GM23338 (cell line): ENCODE results near the gene PNLIP. TPM values are rescaled to one million over a fixed set of nuclear protein-coding genes. Genes with fewer than 3 reads are reported as not detected.

Experiments used
- ATAC-seq: fragments of 200-7000 bp; cut with Tn5 transposase; 3 replicates; pipeline ENCODE4 v1.9.1; 2020
- DNase-seq: peaks from one replicate; pipeline ENCODE4 v3.0.0-alpha.2; 2015; ENCODE audit warnings: low spot score
- H2AFZ ChIP-seq: fragments of 200-600 bp; sonication (generic); 2 replicates; pipeline ENCODE4 v1.8.0; 2016; ENCODE audit warnings: antibody characterized with exemption, mild to moderate bottlenecking, moderate library complexity
- H3F3A ChIP-seq: fragments of 200-600 bp; sonication (generic); replicated peaks from 2 replicates; pipeline ENCODE4 v1.8.0; 2017; ENCODE audit warnings: antibody characterized with exemption, mixed run types, low read depth
- H3K27ac ChIP-seq: fragments of 200-600 bp; sonication (generic); 2 replicates; pipeline ENCODE4 v1.6.1; 2016; ENCODE audit warnings: low read depth
- H3K27me3 ChIP-seq: fragments of 200-600 bp; sonication (generic); 2 replicates; pipeline ENCODE4 v1.8.0; 2016; ENCODE audit warnings: mild to moderate bottlenecking, mixed run types, moderate library complexity; ENCODE audit not compliant: insufficient read depth
- H3K36me3 ChIP-seq: fragments of 200-600 bp; sonication (generic); 2 replicates; pipeline ENCODE4 v1.8.0; 2016; ENCODE audit warnings: mild to moderate bottlenecking; ENCODE audit not compliant: insufficient read depth
- H3K4me1 ChIP-seq: fragments of 200-600 bp; sonication (generic); 2 replicates; pipeline ENCODE4 v1.8.0; 2016; ENCODE audit warnings: mild to moderate bottlenecking, moderate library complexity; ENCODE audit not compliant: insufficient read depth
- H3K4me2 ChIP-seq: fragments of 200-600 bp; sonication (generic); 2 replicates; pipeline ENCODE4 v1.7.1; 2017; ENCODE audit warnings: mixed run types
- H3K4me3 ChIP-seq: fragments of 200-600 bp; sonication (generic); 2 replicates; pipeline ENCODE4 v1.6.1; 2016; ENCODE audit warnings: mixed run types
- H3K79me2 ChIP-seq: fragments of 200-600 bp; sonication (generic); replicated peaks from 2 replicates; pipeline ENCODE4 v1.8.0; 2017; ENCODE audit warnings: mild to moderate bottlenecking; ENCODE audit not compliant: insufficient read depth
- H3K9me2 ChIP-seq: fragments of 200-600 bp; sonication (generic); 2 replicates; pipeline ENCODE4 v1.8.0; 2017; ENCODE audit not compliant: insufficient read depth
- H4K20me1 ChIP-seq: fragments of 200-600 bp; sonication (generic); replicated peaks from 2 replicates; pipeline ENCODE4 v1.8.0; 2017; ENCODE audit warnings: mild to moderate bottlenecking; ENCODE audit not compliant: insufficient read depth
- H3K27ac Mint-ChIP-seq: 2 replicates; pipeline ENCODE4 v1.8.0; 2020; ENCODE audit warnings: inconsistent platforms, mild to moderate bottlenecking, moderate library complexity, mixed read lengths
- H3K27me3 Mint-ChIP-seq: 3 replicates; pipeline ENCODE4 v1.8.0; 2022; ENCODE audit warnings: low read depth, mild to moderate bottlenecking, moderate library complexity, mixed read lengths, inconsistent platforms; ENCODE audit not compliant: insufficient read depth, poor library complexity
- H3K36me3 Mint-ChIP-seq: 3 replicates; pipeline ENCODE4 v1.8.0; 2021; ENCODE audit warnings: low read depth, mild to moderate bottlenecking, inconsistent platforms, moderate library complexity, mixed read lengths
- H3K4me1 Mint-ChIP-seq: 3 replicates; pipeline ENCODE4 v1.8.0; 2020; ENCODE audit warnings: mild to moderate bottlenecking, inconsistent platforms, mixed read lengths
- H3K4me3 Mint-ChIP-seq: 3 replicates; pipeline ENCODE4 v1.8.0; 2021; ENCODE audit warnings: moderate library complexity, mild to moderate bottlenecking, inconsistent platforms, mixed read lengths
- H3K9me3 Mint-ChIP-seq: 3 replicates; pipeline ENCODE4 v1.8.0; 2020; ENCODE audit warnings: moderate library complexity, mild to moderate bottlenecking, inconsistent platforms, mixed read lengths
- CREB1 ChIP-seq: fragments of 250-450 bp; sonication (Bioruptor Pico); IDR thresholded peaks from 2 replicates; pipeline ENCODE4 v1.5.0; 2020; ENCODE audit warnings: low read depth, mild to moderate bottlenecking, moderate library complexity
- EZH2 ChIP-seq: fragments of 200-600 bp; sonication (generic); IDR thresholded peaks from one replicate; pipeline ENCODE4 v1.8.0; 2017; ENCODE audit warnings: antibody characterized with exemption, mild to moderate bottlenecking, low read depth; ENCODE audit not compliant: unreplicated experiment
- EZH2phosphoT487 ChIP-seq: fragments of 200-600 bp; sonication (generic); IDR thresholded peaks from one replicate; pipeline ENCODE4 v1.8.1; 2018; ENCODE audit warnings: antibody characterized with exemption; ENCODE audit not compliant: unreplicated experiment
- JUNB ChIP-seq: IDR thresholded peaks from one replicate; pipeline ENCODE4 v1.6.1; 2016; ENCODE audit warnings: antibody characterized with exemption; ENCODE audit not compliant: unreplicated experiment
- NANOG ChIP-seq: IDR thresholded peaks from 2 replicates; pipeline ENCODE4 v1.6.1; 2016; ENCODE audit warnings: antibody characterized with exemption, borderline replicate concordance
- POLR2AphosphoS5 ChIP-seq: IDR thresholded peaks from 2 replicates; pipeline ENCODE4 v1.6.1; 2016; ENCODE audit warnings: antibody characterized with exemption, low read depth
- STAT1 ChIP-seq: IDR thresholded peaks from one replicate; pipeline ENCODE4 v1.6.1; 2016; ENCODE audit warnings: antibody characterized with exemption; ENCODE audit not compliant: unreplicated experiment
- ZNF114 ChIP-seq: fragments of 250-450 bp; sonication (Bioruptor Pico); IDR thresholded peaks from 2 replicates; pipeline ENCODE4 v1.5.0; 2020; ENCODE audit warnings: mild to moderate bottlenecking, moderate library complexity
- ZNF331 ChIP-seq: fragments of 250-450 bp; sonication (Bioruptor Pico); IDR thresholded peaks from 2 replicates; pipeline ENCODE4 v1.5.0; 2020; ENCODE audit warnings: low read depth, mild to moderate bottlenecking, moderate library complexity
- polyA plus RNA-seq: library from polyadenylated mRNA; unstranded; fragments of >200 nt; fragmentation: Nextera tagmentation; extraction: Ambion mirVana; gene quantifications from 2 replicates; pipeline ENCODE4 v1.2.1, GENCODE V29; 2016
- total RNA-seq: library from RNA; depleted of rRNA; stranded (reverse); fragments of >200 nt; shearing (Covaris generic); gene quantifications from 2 replicates; pipeline ENCODE4 v1.2.3, GENCODE V29; 2014
- TF ChIP-seq, protein P1 (sequence below), 2 experiments: fragments of 200-600 bp in 1 of 2; sonication (generic) in 1 of 2; conservative IDR thresholded peaks; 2 replicates each; pipeline versions ENCODE4 v1.5.1 to v1.6.1; 2016 to 2017; ENCODE audit warnings: antibody characterized with exemption in 2 of 2, low read depth in 2 of 2, mild to moderate bottlenecking in 2 of 2, moderate library complexity in 1 of 2
- TF ChIP-seq, protein P2 (sequence below): IDR thresholded peaks from one replicate; pipeline ENCODE4 v1.6.1; 2018; ENCODE audit warnings: antibody characterized with exemption; ENCODE audit not compliant: unreplicated experiment
- TF ChIP-seq, protein P3 (sequence below): IDR thresholded peaks from 2 replicates; pipeline ENCODE4 v1.6.1; 2016; ENCODE audit warnings: antibody characterized with exemption
- TF ChIP-seq, protein P4 (sequence below): fragments of 250-450 bp; sonication (Bioruptor Pico); IDR thresholded peaks from 2 replicates; pipeline ENCODE4 v1.5.0; 2020; ENCODE audit warnings: mild to moderate bottlenecking, moderate library complexity

PNLIP gene
- total and polyA plus RNA-seq, 2 experiments from 2014 or later = not detected

DNA sequence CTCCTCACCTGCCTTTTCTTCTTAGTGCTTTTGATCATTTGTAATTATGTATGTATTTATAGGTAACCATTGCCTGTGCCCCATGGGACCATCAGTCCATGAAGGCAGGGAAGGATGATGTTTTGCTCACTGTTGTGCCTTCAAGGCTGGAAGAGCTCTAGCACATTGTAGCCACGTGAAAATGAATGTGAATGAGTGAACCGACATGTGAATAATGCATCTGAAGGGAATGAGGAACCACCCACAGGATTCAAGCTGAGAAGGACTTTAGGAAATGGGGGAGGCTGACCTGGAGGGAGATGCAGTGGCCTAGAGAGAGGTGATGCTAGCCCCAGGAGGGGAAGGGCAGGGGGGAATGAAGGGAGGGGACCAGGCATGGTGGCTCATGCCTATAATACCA lies 69.1 kb downstream of the PNLIP start:
- no peaks in the 10 kb centered on the region for H3F3A ChIP-seq
- Mint-ChIP-seq H3K36me3 (peaks cover 3% of the 10 kb centered on the region; the same call in 2 of the 3 replicates), H3K4me3 (no peak overlapping the region), H3K4me1 (peaks cover 6% of the 10 kb centered on the region; the same call in 2 of the 3 replicates), H3K27me3 (peaks cover 6% of the 10 kb centered on the region), H3K9me3 (peaks cover 16% of the 10 kb centered on the region), H3K27ac (no peak overlapping the region)
- H3K9me2 ChIP-seq = peaks cover 6% of the 10 kb centered on the region; the same call in 1 of the 2 replicates
- H3K4me2 ChIP-seq = no peak overlapping the region
- no peak overlapping the region for H2AFZ ChIP-seq
- no peak overlapping the region for H3K4me3 ChIP-seq
- ATAC-seq (no peak), DNase-seq (no peak)
- no peaks in the 10 kb centered on the region for H3K4me1 ChIP-seq
- no peaks in the 10 kb centered on the region for H4K20me1 ChIP-seq
- no peaks in the 10 kb centered on the region for H3K27me3 ChIP-seq
- no peaks in the 10 kb centered on the region for H3K79me2 ChIP-seq
- no peak for TF ChIP-seq EZH2phosphoT487
- TF ChIP-seq, protein P1, sequence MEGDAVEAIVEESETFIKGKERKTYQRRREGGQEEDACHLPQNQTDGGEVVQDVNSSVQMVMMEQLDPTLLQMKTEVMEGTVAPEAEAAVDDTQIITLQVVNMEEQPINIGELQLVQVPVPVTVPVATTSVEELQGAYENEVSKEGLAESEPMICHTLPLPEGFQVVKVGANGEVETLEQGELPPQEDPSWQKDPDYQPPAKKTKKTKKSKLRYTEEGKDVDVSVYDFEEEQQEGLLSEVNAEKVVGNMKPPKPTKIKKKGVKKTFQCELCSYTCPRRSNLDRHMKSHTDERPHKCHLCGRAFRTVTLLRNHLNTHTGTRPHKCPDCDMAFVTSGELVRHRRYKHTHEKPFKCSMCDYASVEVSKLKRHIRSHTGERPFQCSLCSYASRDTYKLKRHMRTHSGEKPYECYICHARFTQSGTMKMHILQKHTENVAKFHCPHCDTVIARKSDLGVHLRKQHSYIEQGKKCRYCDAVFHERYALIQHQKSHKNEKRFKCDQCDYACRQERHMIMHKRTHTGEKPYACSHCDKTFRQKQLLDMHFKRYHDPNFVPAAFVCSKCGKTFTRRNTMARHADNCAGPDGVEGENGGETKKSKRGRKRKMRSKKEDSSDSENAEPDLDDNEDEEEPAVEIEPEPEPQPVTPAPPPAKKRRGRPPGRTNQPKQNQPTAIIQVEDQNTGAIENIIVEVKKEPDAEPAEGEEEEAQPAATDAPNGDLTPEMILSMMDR (conservative IDR thresholded peaks at IDR 0.05; ENCODE audit: low read depth in 2 of 2) = no peak
- no peak for TF ChIP-seq JUNB
- no peak for TF ChIP-seq ZNF114 (CRISPR knock-in tag)
- TF ChIP-seq EZH2 = no peak
- TF ChIP-seq STAT1 = no peak
- TF ChIP-seq NANOG = no peak
- no peak for TF ChIP-seq CREB1
- TF ChIP-seq, protein P2, sequence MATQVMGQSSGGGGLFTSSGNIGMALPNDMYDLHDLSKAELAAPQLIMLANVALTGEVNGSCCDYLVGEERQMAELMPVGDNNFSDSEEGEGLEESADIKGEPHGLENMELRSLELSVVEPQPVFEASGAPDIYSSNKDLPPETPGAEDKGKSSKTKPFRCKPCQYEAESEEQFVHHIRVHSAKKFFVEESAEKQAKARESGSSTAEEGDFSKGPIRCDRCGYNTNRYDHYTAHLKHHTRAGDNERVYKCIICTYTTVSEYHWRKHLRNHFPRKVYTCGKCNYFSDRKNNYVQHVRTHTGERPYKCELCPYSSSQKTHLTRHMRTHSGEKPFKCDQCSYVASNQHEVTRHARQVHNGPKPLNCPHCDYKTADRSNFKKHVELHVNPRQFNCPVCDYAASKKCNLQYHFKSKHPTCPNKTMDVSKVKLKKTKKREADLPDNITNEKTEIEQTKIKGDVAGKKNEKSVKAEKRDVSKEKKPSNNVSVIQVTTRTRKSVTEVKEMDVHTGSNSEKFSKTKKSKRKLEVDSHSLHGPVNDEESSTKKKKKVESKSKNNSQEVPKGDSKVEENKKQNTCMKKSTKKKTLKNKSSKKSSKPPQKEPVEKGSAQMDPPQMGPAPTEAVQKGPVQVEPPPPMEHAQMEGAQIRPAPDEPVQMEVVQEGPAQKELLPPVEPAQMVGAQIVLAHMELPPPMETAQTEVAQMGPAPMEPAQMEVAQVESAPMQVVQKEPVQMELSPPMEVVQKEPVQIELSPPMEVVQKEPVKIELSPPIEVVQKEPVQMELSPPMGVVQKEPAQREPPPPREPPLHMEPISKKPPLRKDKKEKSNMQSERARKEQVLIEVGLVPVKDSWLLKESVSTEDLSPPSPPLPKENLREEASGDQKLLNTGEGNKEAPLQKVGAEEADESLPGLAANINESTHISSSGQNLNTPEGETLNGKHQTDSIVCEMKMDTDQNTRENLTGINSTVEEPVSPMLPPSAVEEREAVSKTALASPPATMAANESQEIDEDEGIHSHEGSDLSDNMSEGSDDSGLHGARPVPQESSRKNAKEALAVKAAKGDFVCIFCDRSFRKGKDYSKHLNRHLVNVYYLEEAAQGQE = no peak
- TF ChIP-seq, protein P3, sequence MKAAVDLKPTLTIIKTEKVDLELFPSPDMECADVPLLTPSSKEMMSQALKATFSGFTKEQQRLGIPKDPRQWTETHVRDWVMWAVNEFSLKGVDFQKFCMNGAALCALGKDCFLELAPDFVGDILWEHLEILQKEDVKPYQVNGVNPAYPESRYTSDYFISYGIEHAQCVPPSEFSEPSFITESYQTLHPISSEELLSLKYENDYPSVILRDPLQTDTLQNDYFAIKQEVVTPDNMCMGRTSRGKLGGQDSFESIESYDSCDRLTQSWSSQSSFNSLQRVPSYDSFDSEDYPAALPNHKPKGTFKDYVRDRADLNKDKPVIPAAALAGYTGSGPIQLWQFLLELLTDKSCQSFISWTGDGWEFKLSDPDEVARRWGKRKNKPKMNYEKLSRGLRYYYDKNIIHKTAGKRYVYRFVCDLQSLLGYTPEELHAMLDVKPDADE = no peak
- no peak for TF ChIP-seq ZNF331
- no peak for TF ChIP-seq POLR2AphosphoS5
- TF ChIP-seq, protein P4, sequence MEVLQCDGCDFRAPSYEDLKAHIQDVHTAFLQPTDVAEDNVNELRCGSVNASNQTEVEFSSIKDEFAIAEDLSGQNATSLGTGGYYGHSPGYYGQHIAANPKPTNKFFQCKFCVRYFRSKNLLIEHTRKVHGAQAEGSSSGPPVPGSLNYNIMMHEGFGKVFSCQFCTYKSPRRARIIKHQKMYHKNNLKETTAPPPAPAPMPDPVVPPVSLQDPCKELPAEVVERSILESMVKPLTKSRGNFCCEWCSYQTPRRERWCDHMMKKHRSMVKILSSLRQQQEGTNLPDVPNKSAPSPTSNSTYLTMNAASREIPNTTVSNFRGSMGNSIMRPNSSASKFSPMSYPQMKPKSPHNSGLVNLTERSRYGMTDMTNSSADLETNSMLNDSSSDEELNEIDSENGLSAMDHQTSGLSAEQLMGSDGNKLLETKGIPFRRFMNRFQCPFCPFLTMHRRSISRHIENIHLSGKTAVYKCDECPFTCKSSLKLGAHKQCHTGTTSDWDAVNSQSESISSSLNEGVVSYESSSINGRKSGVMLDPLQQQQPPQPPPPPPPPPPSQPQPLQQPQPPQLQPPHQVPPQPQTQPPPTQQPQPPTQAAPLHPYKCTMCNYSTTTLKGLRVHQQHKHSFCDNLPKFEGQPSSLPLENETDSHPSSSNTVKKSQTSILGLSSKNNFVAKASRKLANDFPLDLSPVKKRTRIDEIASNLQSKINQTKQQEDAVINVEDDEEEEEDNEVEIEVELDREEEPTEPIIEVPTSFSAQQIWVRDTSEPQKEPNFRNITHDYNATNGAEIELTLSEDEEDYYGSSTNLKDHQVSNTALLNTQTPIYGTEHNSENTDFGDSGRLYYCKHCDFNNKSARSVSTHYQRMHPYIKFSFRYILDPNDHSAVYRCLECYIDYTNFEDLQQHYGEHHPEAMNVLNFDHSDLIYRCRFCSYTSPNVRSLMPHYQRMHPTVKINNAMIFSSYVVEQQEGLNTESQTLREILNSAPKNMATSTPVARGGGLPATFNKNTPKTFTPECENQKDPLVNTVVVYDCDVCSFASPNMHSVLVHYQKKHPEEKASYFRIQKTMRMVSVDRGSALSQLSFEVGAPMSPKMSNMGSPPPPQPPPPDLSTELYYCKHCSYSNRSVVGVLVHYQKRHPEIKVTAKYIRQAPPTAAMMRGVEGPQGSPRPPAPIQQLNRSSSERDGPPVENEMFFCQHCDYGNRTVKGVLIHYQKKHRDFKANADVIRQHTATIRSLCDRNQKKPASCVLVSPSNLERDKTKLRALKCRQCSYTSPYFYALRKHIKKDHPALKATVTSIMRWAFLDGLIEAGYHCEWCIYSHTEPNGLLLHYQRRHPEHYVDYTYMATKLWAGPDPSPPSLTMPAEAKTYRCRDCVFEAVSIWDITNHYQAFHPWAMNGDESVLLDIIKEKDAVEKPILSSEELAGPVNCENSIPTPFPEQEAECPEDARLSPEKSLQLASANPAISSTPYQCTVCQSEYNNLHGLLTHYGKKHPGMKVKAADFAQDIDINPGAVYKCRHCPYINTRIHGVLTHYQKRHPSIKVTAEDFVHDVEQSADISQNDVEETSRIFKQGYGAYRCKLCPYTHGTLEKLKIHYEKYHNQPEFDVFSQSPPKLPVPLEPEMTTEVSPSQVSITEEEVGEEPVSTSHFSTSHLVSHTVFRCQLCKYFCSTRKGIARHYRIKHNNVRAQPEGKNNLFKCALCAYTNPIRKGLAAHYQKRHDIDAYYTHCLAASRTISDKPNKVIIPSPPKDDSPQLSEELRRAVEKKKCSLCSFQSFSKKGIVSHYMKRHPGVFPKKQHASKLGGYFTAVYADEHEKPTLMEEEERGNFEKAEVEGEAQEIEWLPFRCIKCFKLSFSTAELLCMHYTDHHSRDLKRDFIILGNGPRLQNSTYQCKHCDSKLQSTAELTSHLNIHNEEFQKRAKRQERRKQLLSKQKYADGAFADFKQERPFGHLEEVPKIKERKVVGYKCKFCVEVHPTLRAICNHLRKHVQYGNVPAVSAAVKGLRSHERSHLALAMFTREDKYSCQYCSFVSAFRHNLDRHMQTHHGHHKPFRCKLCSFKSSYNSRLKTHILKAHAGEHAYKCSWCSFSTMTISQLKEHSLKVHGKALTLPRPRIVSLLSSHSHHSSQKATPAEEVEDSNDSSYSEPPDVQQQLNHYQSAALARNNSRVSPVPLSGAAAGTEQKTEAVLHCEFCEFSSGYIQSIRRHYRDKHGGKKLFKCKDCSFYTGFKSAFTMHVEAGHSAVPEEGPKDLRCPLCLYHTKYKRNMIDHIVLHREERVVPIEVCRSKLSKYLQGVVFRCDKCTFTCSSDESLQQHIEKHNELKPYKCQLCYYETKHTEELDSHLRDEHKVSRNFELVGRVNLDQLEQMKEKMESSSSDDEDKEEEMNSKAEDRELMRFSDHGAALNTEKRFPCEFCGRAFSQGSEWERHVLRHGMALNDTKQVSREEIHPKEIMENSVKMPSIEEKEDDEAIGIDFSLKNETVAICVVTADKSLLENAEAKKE = no peak
- H3K36me3 ChIP-seq = 0 out of 2 replicates have a peak, but pooled peaks cover 3% of the 10 kb centered on the region
- no peak overlapping the region for H3K27ac ChIP-seq
